Left ventricle myocardium inferior (tissue), 1 donor: ENCODE data around the gene IGF2R. TPM values are rescaled to one million over a fixed set of nuclear protein-coding genes. Genes with fewer than 3 reads are reported as not detected.
"Not testable (repeated sequence)": the region's sequence is repeated elsewhere in the genome, so short reads cannot be mapped to it uniquely, and the experiment has no call there.

Experiments used
- DNase-seq: peaks from one replicate; pipeline ENCODE4 v3.0.0-alpha.2; 2020
- H3K27ac ChIP-seq: fragments of 200-600 bp; replicated peaks from 2 replicates; pipeline ENCODE4 v1.8.0; 2021
- H3K27me3 ChIP-seq: fragments of 200-600 bp; 2 replicates; pipeline ENCODE4 v1.8.0; 2021; ENCODE audit warnings: low read depth
- H3K36me3 ChIP-seq: fragments of 200-600 bp; 2 replicates; pipeline ENCODE4 v1.8.0; 2021
- H3K4me1 ChIP-seq: fragments of 200-600 bp; 2 replicates; pipeline ENCODE4 v1.8.0; 2021
- H3K4me3 ChIP-seq: fragments of 200-600 bp; 2 replicates; pipeline ENCODE4 v1.8.0; 2021; ENCODE audit warnings: mild to moderate bottlenecking, moderate library complexity
- H3K9me3 ChIP-seq: fragments of 200-600 bp; replicated peaks from 2 replicates; pipeline ENCODE4 v1.8.0; 2021
- CTCF ChIP-seq: fragments of 200-600 bp; IDR thresholded peaks from 2 replicates; pipeline ENCODE4 v1.8.0; 2021; ENCODE audit warnings: antibody characterized with exemption, mild to moderate bottlenecking, borderline replicate concordance
- intact Hi-C: fragments of 100-400 bp; cut with micrococcal nuclease; formaldehyde crosslinking; loops from one replicate; pipeline ENCODE4 v1.11.0; 2022
- total RNA-seq: library from RNA; stranded (reverse); fragmentation: NEBNext Ultra II Directional; extraction: Animal tissue kit (Norgen Biotek cat#: 25700); gene quantifications from one replicate; pipeline ENCODE4 v1.2.1, GENCODE V29; 2021
- donor health status: DM: no; HTN: yes; CAD: no; lungs with severe emphysema.

Gene IGF2R
- total RNA-seq, 1 donor from 2014 or later, result 66.8 TPM

- Histone ChIP-seq H3K4me3 (no peak overlapping the region), H3K27me3 (no peaks in the 10 kb centered on the region), H3K9me3 (no peaks in the 10 kb centered on the region), H3K4me1 (peaks cover 19% of the 10 kb centered on the region), H3K27ac (no peak overlapping the region), H3K36me3 (no peaks in the 10 kb centered on the region)
- DNase-seq, result no peak
- intact Hi-C loops, result no loop called here
- no peak for TF ChIP-seq CTCF
These were observed 7.4 kb upstream of the IGF2R start for GRCh38 chr6:159961528-159961927.

GRCh38 chr6:159963111-159963510 is 5.8 kb upstream of the IGF2R start:
- no peak overlapping the region for H3K4me3 ChIP-seq
- H3K4me1 ChIP-seq, result peaks cover 27% of the 10 kb centered on the region
- no peak for TF ChIP-seq CTCF
- no peak for DNase-seq
- H3K36me3 ChIP-seq, result no peaks in the 10 kb centered on the region
- H3K9me3 ChIP-seq, result no peaks in the 10 kb centered on the region
- H3K27me3 ChIP-seq, result no peaks in the 10 kb centered on the region
- H3K27ac ChIP-seq, result no peak overlapping the region
- intact Hi-C loops, result no loop called here

GRCh38 chr6:159964046-159964445 is 4.8 kb upstream of the IGF2R start:
- Histone ChIP-seq H3K27ac (no peak overlapping the region), H3K27me3 (no peaks in the 10 kb centered on the region), H3K9me3 (no peaks in the 10 kb centered on the region), H3K36me3 (no peaks in the 10 kb centered on the region), H3K4me3 (no peak overlapping the region), H3K4me1 (peaks cover 33% of the 10 kb centered on the region)
- no peak for DNase-seq
- no peak for TF ChIP-seq CTCF
- intact Hi-C loops, result no loop called here

- Histone ChIP-seq H3K36me3 (no peaks in the 10 kb centered on the region), H3K4me1 (peaks cover 33% of the 10 kb centered on the region), H3K27me3 (no peaks in the 10 kb centered on the region), H3K4me3 (no peak overlapping the region), H3K27ac (no peak overlapping the region), H3K9me3 (no peaks in the 10 kb centered on the region)
- no peak for DNase-seq
- intact Hi-C loops, result no loop called here
- TF ChIP-seq CTCF, result no peak
These were observed 2.5 kb upstream of the IGF2R start for GRCh38 chr6:159966339-159966738.

GRCh38 chr6:159966981-159967380 is 1.9 kb upstream of the IGF2R start:
- Histone ChIP-seq H3K4me1 (peaks cover 40% of the 10 kb centered on the region), H3K4me3 (no peak overlapping the region), H3K27ac (no peak overlapping the region), H3K27me3 (no peaks in the 10 kb centered on the region), H3K36me3 (no peaks in the 10 kb centered on the region), H3K9me3 (no peaks in the 10 kb centered on the region)
- no peak for DNase-seq
- intact Hi-C loops, result no loop called here
- no peak for TF ChIP-seq CTCF

- H3K4me3 ChIP-seq, intact Hi-C loops, DNase-seq, H3K27ac ChIP-seq, H3K27me3 ChIP-seq, H3K9me3 ChIP-seq, H3K36me3 ChIP-seq: not testable (repeated sequence)
- H3K4me1 ChIP-seq, result peaks cover 46% of the 10 kb centered on the region
These were observed 1.3 kb upstream of the IGF2R start for GRCh38 chr6:159967621-159968020.
